Fibroblast of lung (primary cell): Measurements from ENCODE around the gene TSSK6. TPM values are rescaled to one million over a fixed set of nuclear protein-coding genes. Genes with fewer than 3 reads are reported as not detected.

Experiments used
- DNase-seq, 2 donors: peaks; one replicate each; pipeline versions ENCODE4 v3.0.0 to v3.0.0-alpha.2; 2010; ENCODE audit warnings: low read depth in 2 of 2
- H2AFZ ChIP-seq: 2 replicates; pipeline ENCODE4 v1.5.1; 2012; ENCODE audit warnings: low read length, control low read depth, inconsistent platforms
- H3K27ac ChIP-seq: 2 replicates; pipeline ENCODE4 v1.5.1; 2011; ENCODE audit warnings: low read length, control low read depth; ENCODE audit not compliant: insufficient read depth
- H3K27me3 ChIP-seq: 2 replicates; pipeline ENCODE4 v1.5.1; 2011; ENCODE audit warnings: mild to moderate bottlenecking, low read length; ENCODE audit not compliant: control insufficient read depth, insufficient read depth
- H3K36me3 ChIP-seq: 2 replicates; pipeline ENCODE4 v1.5.1; 2011; ENCODE audit warnings: low read length; ENCODE audit not compliant: control insufficient read depth, insufficient read depth
- H3K4me1 ChIP-seq: 2 replicates; pipeline ENCODE4 v1.5.1; 2011; ENCODE audit warnings: low read length; ENCODE audit not compliant: control insufficient read depth, insufficient read depth; ENCODE audit errors: extremely low read depth
- H3K4me2 ChIP-seq: 2 replicates; pipeline ENCODE4 v1.5.1; 2011; ENCODE audit warnings: low read length, control low read depth; ENCODE audit not compliant: insufficient read depth; ENCODE audit errors: extremely low read depth
- H3K4me3 ChIP-seq, 4 experiments: fragments of 200-600 bp in 1 of 4; sonication (generic) in 1 of 4; replicated peaks in 1 of 4; 2 replicates each; pipeline ENCODE4 v1.5.1; 2011 to 2016; ENCODE audit warnings: low read length in 4 of 4, low read depth in 3 of 4, mild to moderate bottlenecking in 3 of 4, control low read depth in 2 of 4, inconsistent platforms in 1 of 4, mixed read lengths in 1 of 4; ENCODE audit not compliant: insufficient read depth in 1 of 4; ENCODE audit errors: control extremely low read depth in 1 of 4
- H3K79me2 ChIP-seq: 2 replicates; pipeline ENCODE4 v1.5.1; 2012; ENCODE audit warnings: mild to moderate bottlenecking, low read length, inconsistent platforms; ENCODE audit not compliant: control insufficient read depth, insufficient read depth
- H3K9ac ChIP-seq: 2 replicates; pipeline ENCODE4 v1.5.1; 2011; ENCODE audit warnings: mild to moderate bottlenecking, low read length, control low read depth; ENCODE audit not compliant: insufficient read depth
- H3K9me3 ChIP-seq: 2 replicates; pipeline ENCODE4 v1.5.1; 2012; ENCODE audit warnings: low read depth, low read length; ENCODE audit not compliant: control insufficient read depth, insufficient read depth
- H4K20me1 ChIP-seq: 2 replicates; pipeline ENCODE4 v1.5.1; 2011; ENCODE audit warnings: low read length; ENCODE audit not compliant: control insufficient read depth, insufficient read depth; ENCODE audit errors: extremely low read depth
- EZH2 ChIP-seq: IDR thresholded peaks from 2 replicates; pipeline ENCODE4 v1.5.1; 2012; ENCODE audit warnings: low read length, control low read depth, mild to moderate bottlenecking; ENCODE audit errors: missing control alignments
- polyA plus RNA-seq, 2 donors: library from polyadenylated mRNA; depleted of rRNA in 1 of 2; stranded (reverse) in 1 of 2; unstranded in 1 of 2; fragments of >200 nt; gene quantifications; 2 replicates each; pipeline ENCODE4 v1.2.1, GENCODE V29; 2011 to 2012; ENCODE audit warnings: missing spikeins in 1 of 2
- total RNA-seq: library from RNA; depleted of rRNA; stranded (reverse); fragments of >200 nt; gene quantifications from 2 replicates; pipeline ENCODE4 v1.2.1, GENCODE V29; 2014
- TF ChIP-seq, protein P1 (sequence below), 2 donors: IDR thresholded peaks in 1 of 2; conservative IDR thresholded peaks in 1 of 2; 1 replicate in 1 of 2; 2 replicates in 1 of 2; pipeline ENCODE4 v1.5.1; 2011 to 2012; ENCODE audit warnings: low read length in 2 of 2, control low read depth in 1 of 2, inconsistent platforms in 1 of 2, low read depth in 1 of 2, mild to moderate bottlenecking in 1 of 2

The TSSK6 gene
- total and polyA plus RNA-seq, 2 donors (not counting 1 experiment from before 2014, with no cell fraction given) = 0.47 to 5.8 TPM

DNA sequence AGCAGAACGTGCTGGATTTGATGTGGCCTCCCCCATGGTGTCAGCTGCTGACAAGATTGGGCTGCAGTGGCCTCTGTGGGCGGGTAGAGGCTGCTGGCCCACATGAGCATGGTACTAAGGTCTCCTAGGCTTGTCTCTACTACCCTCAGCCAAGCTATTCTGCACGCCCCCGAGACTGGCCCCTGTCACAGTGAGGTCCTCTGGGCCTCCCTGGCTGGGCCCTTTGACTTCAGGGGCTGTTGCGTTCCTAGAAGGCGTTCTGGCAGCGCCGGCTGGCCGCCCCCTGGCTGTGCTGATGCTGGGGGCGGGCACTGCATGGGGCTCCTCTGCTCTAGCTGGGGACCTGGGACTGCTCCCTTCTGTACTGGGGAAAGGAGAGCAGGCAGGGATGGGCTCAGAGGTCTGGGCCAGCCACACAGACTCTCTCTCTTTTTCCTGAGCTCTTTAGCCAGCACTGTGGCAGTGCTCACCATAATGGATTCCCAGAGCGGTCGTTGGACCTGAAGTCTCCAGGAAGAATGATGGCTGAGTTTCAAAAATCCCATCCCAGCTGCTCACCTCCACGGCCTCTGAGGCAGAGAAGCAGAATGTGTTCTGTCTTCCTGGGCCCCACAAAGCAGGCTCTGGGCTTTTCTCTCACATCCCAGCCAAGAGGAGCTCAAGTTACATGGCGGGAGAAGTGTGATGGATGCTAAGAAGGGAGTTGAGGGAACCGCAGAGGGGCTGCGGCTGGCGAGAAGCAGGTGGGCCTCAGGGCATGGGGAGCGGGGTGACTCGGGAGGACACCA lies 32.3 kb downstream of the TSSK6 start:
- no peak overlapping the region for H3K27ac ChIP-seq
- peaks cover 67% of the 10 kb centered on the region for H3K79me2 ChIP-seq
- peaks cover 6% of the 10 kb centered on the region for H3K36me3 ChIP-seq
- TF ChIP-seq, protein P1, sequence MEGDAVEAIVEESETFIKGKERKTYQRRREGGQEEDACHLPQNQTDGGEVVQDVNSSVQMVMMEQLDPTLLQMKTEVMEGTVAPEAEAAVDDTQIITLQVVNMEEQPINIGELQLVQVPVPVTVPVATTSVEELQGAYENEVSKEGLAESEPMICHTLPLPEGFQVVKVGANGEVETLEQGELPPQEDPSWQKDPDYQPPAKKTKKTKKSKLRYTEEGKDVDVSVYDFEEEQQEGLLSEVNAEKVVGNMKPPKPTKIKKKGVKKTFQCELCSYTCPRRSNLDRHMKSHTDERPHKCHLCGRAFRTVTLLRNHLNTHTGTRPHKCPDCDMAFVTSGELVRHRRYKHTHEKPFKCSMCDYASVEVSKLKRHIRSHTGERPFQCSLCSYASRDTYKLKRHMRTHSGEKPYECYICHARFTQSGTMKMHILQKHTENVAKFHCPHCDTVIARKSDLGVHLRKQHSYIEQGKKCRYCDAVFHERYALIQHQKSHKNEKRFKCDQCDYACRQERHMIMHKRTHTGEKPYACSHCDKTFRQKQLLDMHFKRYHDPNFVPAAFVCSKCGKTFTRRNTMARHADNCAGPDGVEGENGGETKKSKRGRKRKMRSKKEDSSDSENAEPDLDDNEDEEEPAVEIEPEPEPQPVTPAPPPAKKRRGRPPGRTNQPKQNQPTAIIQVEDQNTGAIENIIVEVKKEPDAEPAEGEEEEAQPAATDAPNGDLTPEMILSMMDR (conservative IDR thresholded peaks at IDR 0.05 in 1 of 2, IDR thresholded peaks at IDR 0.05 in 1 of 2; ENCODE audit: low read depth in 1 of 2, low read length in 2 of 2) = no peak
- no peak for TF ChIP-seq EZH2
- no peak overlapping the region for H3K9ac ChIP-seq
- H4K20me1 ChIP-seq = no peaks in the 10 kb centered on the region
- H3K9me3 ChIP-seq = no peaks in the 10 kb centered on the region
- DNase-seq = peak in 1 of 2 donors; percentile 37
- H3K4me1 ChIP-seq = peaks cover 16% of the 10 kb centered on the region
- no peak overlapping the region for H3K4me2 ChIP-seq
- no peak overlapping the region for H2AFZ ChIP-seq
- no peaks in the 10 kb centered on the region for H3K27me3 ChIP-seq
- no peak overlapping the region for H3K4me3 ChIP-seq

DNA sequence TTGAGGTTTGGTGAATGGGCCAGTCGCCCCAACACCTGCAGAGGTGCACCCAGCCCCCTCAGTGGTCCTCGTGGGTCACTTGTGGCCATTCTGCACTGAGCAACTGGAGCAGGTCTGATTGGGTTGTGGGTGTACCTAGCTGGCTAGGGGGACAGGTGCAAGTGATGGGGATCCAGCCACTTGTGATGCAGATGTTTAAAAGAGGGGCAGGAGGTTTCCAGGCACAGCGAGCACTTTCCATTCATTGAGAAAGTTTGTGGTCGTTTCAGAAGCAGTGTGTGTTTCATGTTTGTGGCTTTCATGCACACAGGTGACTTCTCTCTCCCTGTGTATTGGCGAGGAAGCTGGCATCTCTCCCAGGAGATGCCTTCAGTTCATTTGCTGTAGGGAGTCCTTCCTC lies 34.7 kb downstream of the TSSK6 start:
- no peak for TF ChIP-seq EZH2
- Histone ChIP-seq H4K20me1 (no peaks in the 10 kb centered on the region), H3K36me3 (peaks cover 6% of the 10 kb centered on the region), H2AFZ (no peak overlapping the region), H3K4me2 (no peak overlapping the region), H3K9me3 (no peaks in the 10 kb centered on the region), H3K79me2 (peaks cover 72% of the 10 kb centered on the region), H3K9ac (no peak overlapping the region), H3K27ac (no peak overlapping the region), H3K27me3 (no peaks in the 10 kb centered on the region), H3K4me1 (peaks cover 12% of the 10 kb centered on the region), H3K4me3 (no peak overlapping the region)
- peak in 1 of 2 donors; percentile 44 for DNase-seq

DNA sequence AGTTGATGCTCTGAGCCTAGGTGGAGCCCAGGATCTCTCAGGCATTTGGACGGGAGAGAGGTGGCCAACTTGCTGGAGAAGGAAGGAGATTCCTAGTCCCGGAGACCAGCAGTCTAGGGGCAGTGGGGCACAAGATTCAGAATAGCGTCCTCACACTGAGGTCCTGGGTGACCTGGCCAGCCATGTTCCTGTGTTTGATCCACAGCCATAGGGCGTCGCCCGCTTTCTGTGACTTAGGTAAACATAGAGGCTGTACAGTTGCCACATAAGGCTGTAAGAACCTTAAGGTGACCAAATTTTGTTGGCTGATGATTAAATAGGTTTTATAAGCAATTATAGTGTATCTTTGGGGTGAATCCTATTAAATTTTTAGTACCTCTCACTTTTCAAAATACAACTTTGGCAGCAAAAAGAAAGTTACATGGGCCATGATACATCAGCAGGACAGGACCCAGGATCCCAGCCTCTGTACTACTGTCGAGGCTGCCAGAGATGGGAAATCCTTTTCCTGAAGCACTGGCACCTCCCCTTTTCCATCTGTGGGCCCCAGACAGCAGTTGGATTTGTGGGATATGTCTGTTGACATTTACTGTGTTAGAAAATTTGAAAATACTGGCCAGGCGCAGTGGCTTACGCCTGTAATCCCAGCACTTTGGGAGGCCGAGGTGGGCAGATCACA lies 37.5 kb downstream of the TSSK6 start:
- no peak overlapping the region for H2AFZ ChIP-seq
- H3K4me3 ChIP-seq = no peak overlapping the region
- no peak for DNase-seq
- H3K79me2 ChIP-seq = peaks cover 80% of the 10 kb centered on the region
- TF ChIP-seq, protein P1 (conservative IDR thresholded peaks at IDR 0.05 in 1 of 2, IDR thresholded peaks at IDR 0.05 in 1 of 2; ENCODE audit: low read depth in 1 of 2, low read length in 2 of 2) = no peak
- no peak for TF ChIP-seq EZH2
- peaks cover 6% of the 10 kb centered on the region for H3K36me3 ChIP-seq
- H3K9me3 ChIP-seq = no peaks in the 10 kb centered on the region
- peaks cover 3% of the 10 kb centered on the region for H3K4me1 ChIP-seq
- H3K4me2 ChIP-seq = no peak overlapping the region
- no peaks in the 10 kb centered on the region for H3K27me3 ChIP-seq
- H3K9ac ChIP-seq = no peak overlapping the region
- H3K27ac ChIP-seq = no peak overlapping the region
- no peaks in the 10 kb centered on the region for H4K20me1 ChIP-seq
